C4-2B (cell line): ENCODE data around the gene KLHL17.

Experiments used
- CTCF ChIP-seq: fragments of 450-650 bp; conservative IDR thresholded peaks from 2 replicates; pipeline ENCODE4 v1.5.1; 2017; ENCODE audit warnings: mild to moderate bottlenecking
- ZFX ChIP-seq: fragments of 450-650 bp; IDR thresholded peaks from 2 replicates; pipeline ENCODE4 v1.6.1; 2017

GRCh38 chr1:972726-973458 lies 12.5 kb downstream of the KLHL17 start:
- TF ChIP-seq CTCF: no peak
- TF ChIP-seq ZFX: no peak
